A673 (cell line): ENCODE data around the gene TOMM70. TPM values are rescaled to one million over a fixed set of nuclear protein-coding genes. Genes with fewer than 3 reads are reported as not detected.

Experiments
- BruUV-seq: library from RNA; stranded (reverse); fragments of 400-500 nt; replicated peaks from 2 replicates; lab custom pipeline; 2021; lab: Mats Ljungman, UMichigan
- CTCF ChIA-PET: fragments of 300-600 bp; sonication (Branson Sonifier 250); formaldehyde crosslinking; loops from one replicate; lab custom pipeline; 2022; ENCODE audit warnings: antibody characterized with exemption; lab: Charles Lee
- POLR2A ChIA-PET: fragments of 300-600 bp; sonication (Branson Sonifier 250); formaldehyde crosslinking; loops from one replicate; lab custom pipeline; 2022; ENCODE audit warnings: antibody characterized with exemption; ENCODE audit not compliant: low non-redundant PET; lab: Charles Lee
- DNase-seq: peaks from one replicate; pipeline ENCODE4 v3.0.0-alpha.2; 2015; ENCODE audit warnings: low spot score
- H3K27ac ChIP-seq: fragments of 200-600 bp; sonication (generic); 2 replicates; pipeline ENCODE4 v1.5.1; 2016; ENCODE audit warnings: mixed run types, low read depth, mild to moderate bottlenecking, mixed read lengths, antibody characterized with exemption, low read length; ENCODE audit not compliant: poor library complexity, severe bottlenecking
- H3K27me3 ChIP-seq: fragments of 200-600 bp; sonication (generic); replicated peaks from 2 replicates; pipeline ENCODE4 v1.6.1; 2017; ENCODE audit warnings: mixed run types, low read depth, mild to moderate bottlenecking, mixed read lengths, antibody characterized with exemption, low read length; ENCODE audit not compliant: insufficient read depth, poor library complexity
- H3K36me3 ChIP-seq: fragments of 200-600 bp; sonication (generic); 2 replicates; pipeline ENCODE4 v1.6.1; 2016; ENCODE audit warnings: mixed run types, mild to moderate bottlenecking, mixed read lengths, antibody characterized with exemption, low read length; ENCODE audit not compliant: insufficient read depth, poor library complexity, severe bottlenecking
- H3K4me1 ChIP-seq: fragments of 200-600 bp; sonication (generic); 2 replicates; pipeline ENCODE4 v1.6.1; 2017; ENCODE audit warnings: mixed run types, mild to moderate bottlenecking, mixed read lengths, antibody characterized with exemption, low read length; ENCODE audit not compliant: insufficient read depth, poor library complexity, severe bottlenecking
- H3K4me3 ChIP-seq: fragments of 200-600 bp; sonication (generic); 2 replicates; pipeline ENCODE4 v1.5.1; 2016; ENCODE audit warnings: low read depth, mixed run types, mild to moderate bottlenecking, mixed read lengths, low read length; ENCODE audit not compliant: poor library complexity, severe bottlenecking
- H3K9me3 ChIP-seq: fragments of 200-600 bp; sonication (generic); 2 replicates; pipeline ENCODE4 v1.6.1; 2016; ENCODE audit warnings: mixed run types, low read depth, mild to moderate bottlenecking, mixed read lengths, antibody characterized with exemption, low read length; ENCODE audit not compliant: poor library complexity, severe bottlenecking
- EZH2 ChIP-seq: fragments of 200-600 bp; sonication (generic); IDR thresholded peaks from 2 replicates; pipeline ENCODE4 v1.6.1; 2017; ENCODE audit warnings: borderline replicate concordance, low read depth, mild to moderate bottlenecking, mixed read lengths, antibody characterized with exemption, low read length; ENCODE audit not compliant: poor library complexity, severe bottlenecking
- intact Hi-C: fragments of 100-400 bp; cut with micrococcal nuclease; formaldehyde crosslinking; loops from one replicate; pipeline ENCODE4 v1.10.0; 2022; ENCODE audit not compliant: unreplicated experiment
- total RNA-seq: library from RNA; stranded (reverse); gene quantifications from 2 replicates; pipeline ENCODE4 v1.2.3, GENCODE V29; 2021
- TF ChIP-seq, protein P1 (sequence below): fragments of 300-800, 200-600 bp; sonication (generic); conservative IDR thresholded peaks from 2 replicates; pipeline ENCODE4 v1.5.1; 2017; ENCODE audit warnings: low read depth, mild to moderate bottlenecking, antibody characterized with exemption, low read length, moderate library complexity, mixed read lengths

The TOMM70 gene
- total RNA-seq, 1 experiment from 2014 or later = 54.4 TPM

DNA sequence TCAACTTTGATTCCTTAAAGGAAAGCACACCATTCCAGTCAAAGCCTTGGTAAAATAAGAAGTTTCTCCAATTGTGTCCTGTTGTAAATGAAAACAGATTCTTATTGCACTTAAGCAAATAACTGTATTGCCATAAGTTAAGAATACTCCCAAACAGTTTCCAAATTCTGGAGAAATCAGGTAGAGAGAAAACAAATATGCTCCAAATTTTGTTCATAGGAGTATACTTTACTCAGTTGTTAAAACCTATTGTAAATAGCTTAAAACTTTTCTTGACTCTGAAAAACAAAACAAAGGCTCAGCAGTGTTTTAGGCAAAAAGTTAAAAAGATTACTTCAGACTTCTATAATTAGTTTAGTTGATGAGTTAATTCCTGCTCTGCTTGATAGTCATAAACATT, 42.8 kb upstream of the TOMM70 start:
- POLR2A ChIA-PET = no interaction called here
- no peak overlapping the region for H3K27ac ChIP-seq
- H3K4me3 ChIP-seq = no peak overlapping the region
- no peaks in the 10 kb centered on the region for H3K27me3 ChIP-seq
- intact Hi-C loops = no loop called here
- no peaks in the 10 kb centered on the region for H3K4me1 ChIP-seq
- CTCF ChIA-PET = no interaction called here
- no TSS peak for BruUV-seq
- TF ChIP-seq, protein P1, sequence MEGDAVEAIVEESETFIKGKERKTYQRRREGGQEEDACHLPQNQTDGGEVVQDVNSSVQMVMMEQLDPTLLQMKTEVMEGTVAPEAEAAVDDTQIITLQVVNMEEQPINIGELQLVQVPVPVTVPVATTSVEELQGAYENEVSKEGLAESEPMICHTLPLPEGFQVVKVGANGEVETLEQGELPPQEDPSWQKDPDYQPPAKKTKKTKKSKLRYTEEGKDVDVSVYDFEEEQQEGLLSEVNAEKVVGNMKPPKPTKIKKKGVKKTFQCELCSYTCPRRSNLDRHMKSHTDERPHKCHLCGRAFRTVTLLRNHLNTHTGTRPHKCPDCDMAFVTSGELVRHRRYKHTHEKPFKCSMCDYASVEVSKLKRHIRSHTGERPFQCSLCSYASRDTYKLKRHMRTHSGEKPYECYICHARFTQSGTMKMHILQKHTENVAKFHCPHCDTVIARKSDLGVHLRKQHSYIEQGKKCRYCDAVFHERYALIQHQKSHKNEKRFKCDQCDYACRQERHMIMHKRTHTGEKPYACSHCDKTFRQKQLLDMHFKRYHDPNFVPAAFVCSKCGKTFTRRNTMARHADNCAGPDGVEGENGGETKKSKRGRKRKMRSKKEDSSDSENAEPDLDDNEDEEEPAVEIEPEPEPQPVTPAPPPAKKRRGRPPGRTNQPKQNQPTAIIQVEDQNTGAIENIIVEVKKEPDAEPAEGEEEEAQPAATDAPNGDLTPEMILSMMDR = no peak
- no peak for TF ChIP-seq EZH2
- no peak for DNase-seq
- H3K36me3 ChIP-seq = no peaks in the 10 kb centered on the region
- H3K9me3 ChIP-seq = peaks cover 4% of the 10 kb centered on the region

DNA sequence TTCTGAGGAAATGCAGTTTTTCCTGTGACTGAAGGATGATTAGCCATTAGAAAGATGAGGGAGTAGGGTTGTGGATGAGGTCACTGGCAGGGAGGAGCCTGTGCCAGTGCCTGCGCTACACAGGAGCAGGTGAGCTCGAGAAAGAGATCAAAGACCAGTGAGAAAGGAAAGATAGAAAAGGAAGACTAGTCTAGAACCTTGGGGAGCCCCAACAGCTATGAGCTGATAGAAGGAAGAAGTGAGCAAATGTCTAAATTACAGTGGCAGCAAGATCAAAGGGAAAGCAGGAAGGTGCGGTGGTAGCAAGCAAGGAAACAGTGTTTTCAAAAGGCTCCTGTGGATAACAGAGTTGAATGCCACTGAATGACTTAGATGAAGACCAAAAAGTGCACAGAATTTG, 40.0 kb upstream of the TOMM70 start:
- ChIA-PET CTCF (no interaction called here), POLR2A (no interaction called here)
- peaks cover 4% of the 10 kb centered on the region for H3K9me3 ChIP-seq
- intact Hi-C loops = no loop called here
- no peaks in the 10 kb centered on the region for H3K27me3 ChIP-seq
- H3K27ac ChIP-seq = no peak overlapping the region
- DNase-seq = no peak
- no peaks in the 10 kb centered on the region for H3K36me3 ChIP-seq
- no peak overlapping the region for H3K4me3 ChIP-seq
- no TSS peak for BruUV-seq
- H3K4me1 ChIP-seq = no peaks in the 10 kb centered on the region
- TF ChIP-seq, protein P1 = no peak
- no peak for TF ChIP-seq EZH2

DNA sequence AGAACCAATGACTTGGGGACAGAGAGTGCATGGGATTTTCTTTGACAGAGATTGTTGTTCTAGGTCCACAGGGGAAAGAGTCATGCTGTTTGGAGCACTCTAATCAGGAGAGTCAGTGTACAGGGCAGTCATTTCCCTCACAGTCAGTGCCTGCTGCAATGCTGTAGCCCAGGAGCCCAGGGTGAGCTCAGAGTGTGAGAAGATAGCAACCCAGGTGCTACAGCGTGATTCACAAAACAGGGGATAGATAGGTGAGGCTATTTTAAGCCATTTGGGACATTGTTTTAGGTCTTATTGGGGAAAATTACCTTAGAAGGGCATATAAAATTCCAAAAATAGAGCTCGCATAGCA, 37.7 kb upstream of the TOMM70 start:
- POLR2A ChIA-PET = no interaction called here
- intact Hi-C loops = no loop called here

More for the DNA sequence above, 37.7 kb upstream of the TOMM70 start:
- Histone ChIP-seq H3K9me3 (no peaks in the 10 kb centered on the region), H3K4me3 (no peak overlapping the region), H3K27me3 (no peaks in the 10 kb centered on the region), H3K36me3 (no peaks in the 10 kb centered on the region), H3K4me1 (no peaks in the 10 kb centered on the region), H3K27ac (no peak overlapping the region)
- CTCF ChIA-PET = no interaction called here
- BruUV-seq = no TSS peak
- DNase-seq = no peak
- TF ChIP-seq EZH2 = no peak
- TF ChIP-seq, protein P1 = no peak
